HFF-Myc (cell line): ENCODE data around the gene C17orf67.

Experiments used
- DNase-seq: peaks from one replicate; pipeline ENCODE4 v3.0.0-alpha.2; 2011; ENCODE audit warnings: low read depth; ENCODE audit errors: extremely low read depth
- H3K4me3 ChIP-seq: replicated peaks from 2 replicates; pipeline ENCODE4 v1.5.1; 2011; ENCODE audit warnings: low read depth, mild to moderate bottlenecking, control low read depth, low read length
- CTCF ChIP-seq: IDR thresholded peaks from 2 replicates; pipeline ENCODE4 v1.5.1; 2012; ENCODE audit warnings: mild to moderate bottlenecking, low read depth, low read length, control low read depth; ENCODE audit errors: missing control alignments

C17orf67 gene

GRCh38 chr17:56772442-56772841, 61.3 kb downstream of the C17orf67 start:
- no peak overlapping the region for H3K4me3 ChIP-seq
- TF ChIP-seq CTCF = no peak
- DNase-seq = no peak

- H3K4me3 ChIP-seq = no peak overlapping the region
- TF ChIP-seq CTCF = no peak
- no peak for DNase-seq
Measured at GRCh38 chr17:56771975-56772374, 61.7 kb downstream of the C17orf67 start.

- no peak overlapping the region for H3K4me3 ChIP-seq
- no peak for DNase-seq
- TF ChIP-seq CTCF = no peak
Measured at GRCh38 chr17:56771563-56771962, 62.2 kb downstream of the C17orf67 start.

- no peak overlapping the region for H3K4me3 ChIP-seq
- DNase-seq = no peak
- no peak for TF ChIP-seq CTCF
Measured at GRCh38 chr17:56770427-56770826, 63.3 kb downstream of the C17orf67 start.

- H3K4me3 ChIP-seq = no peak overlapping the region
- no peak for DNase-seq
- TF ChIP-seq CTCF = no peak
Measured at GRCh38 chr17:56765449-56765848, 68.3 kb downstream of the C17orf67 start.

- no peak for DNase-seq
- no peak overlapping the region for H3K4me3 ChIP-seq
- no peak for TF ChIP-seq CTCF
Measured at GRCh38 chr17:56762988-56763387, 70.7 kb downstream of the C17orf67 start.

- DNase-seq = no peak
- TF ChIP-seq CTCF = no peak
- no peak overlapping the region for H3K4me3 ChIP-seq
Measured at GRCh38 chr17:56762144-56762543, 71.6 kb downstream of the C17orf67 start.
